Measurements from ENCODE around the gene ERG.

The ERG gene

DNA sequence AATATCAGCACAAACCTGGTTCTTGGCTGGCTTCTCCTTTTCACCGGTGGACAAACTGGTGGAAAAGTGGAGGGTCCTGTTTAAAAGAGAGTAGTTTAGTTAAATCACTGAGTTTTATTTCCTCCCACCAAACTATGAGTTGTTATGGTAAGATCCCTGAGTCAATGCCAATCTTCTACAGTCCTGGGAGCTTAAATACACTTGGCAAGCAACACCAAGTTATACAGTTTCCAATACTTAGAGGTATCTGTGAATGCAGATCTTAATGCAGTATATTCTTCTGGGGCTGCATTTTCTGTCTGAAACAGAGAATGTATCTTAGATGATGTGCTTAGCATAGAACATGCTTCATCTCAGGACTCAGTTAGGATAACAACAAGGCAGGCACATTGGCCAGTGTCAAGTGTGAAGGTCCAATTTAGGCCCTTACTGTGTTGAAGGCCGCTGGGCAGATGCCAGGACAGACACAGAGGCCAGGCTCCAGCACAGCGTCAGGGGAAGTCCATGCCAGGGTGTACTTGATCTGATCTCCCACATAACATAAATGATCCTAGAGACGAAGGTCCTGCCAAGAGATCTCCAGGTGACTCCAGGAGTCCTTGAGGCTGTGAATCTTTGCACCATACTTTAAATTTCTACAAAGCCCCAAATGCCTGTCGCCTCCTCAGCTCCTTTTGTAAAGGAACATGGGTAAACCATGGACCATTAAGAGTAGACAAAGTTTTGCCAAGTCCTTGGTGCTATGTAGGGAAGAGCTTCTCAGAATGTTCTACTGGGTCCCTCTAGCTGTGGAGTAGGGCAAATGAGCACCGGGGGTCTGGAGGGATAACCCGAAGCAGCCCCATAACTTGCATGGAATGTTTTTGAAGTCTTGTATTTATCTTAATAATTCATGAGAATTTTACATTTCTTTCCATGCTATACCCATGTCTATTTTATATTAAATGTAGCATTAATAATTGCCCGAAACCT is 164.7 kb downstream of the ERG start:
- TF ChIP-seq, protein P1, sequence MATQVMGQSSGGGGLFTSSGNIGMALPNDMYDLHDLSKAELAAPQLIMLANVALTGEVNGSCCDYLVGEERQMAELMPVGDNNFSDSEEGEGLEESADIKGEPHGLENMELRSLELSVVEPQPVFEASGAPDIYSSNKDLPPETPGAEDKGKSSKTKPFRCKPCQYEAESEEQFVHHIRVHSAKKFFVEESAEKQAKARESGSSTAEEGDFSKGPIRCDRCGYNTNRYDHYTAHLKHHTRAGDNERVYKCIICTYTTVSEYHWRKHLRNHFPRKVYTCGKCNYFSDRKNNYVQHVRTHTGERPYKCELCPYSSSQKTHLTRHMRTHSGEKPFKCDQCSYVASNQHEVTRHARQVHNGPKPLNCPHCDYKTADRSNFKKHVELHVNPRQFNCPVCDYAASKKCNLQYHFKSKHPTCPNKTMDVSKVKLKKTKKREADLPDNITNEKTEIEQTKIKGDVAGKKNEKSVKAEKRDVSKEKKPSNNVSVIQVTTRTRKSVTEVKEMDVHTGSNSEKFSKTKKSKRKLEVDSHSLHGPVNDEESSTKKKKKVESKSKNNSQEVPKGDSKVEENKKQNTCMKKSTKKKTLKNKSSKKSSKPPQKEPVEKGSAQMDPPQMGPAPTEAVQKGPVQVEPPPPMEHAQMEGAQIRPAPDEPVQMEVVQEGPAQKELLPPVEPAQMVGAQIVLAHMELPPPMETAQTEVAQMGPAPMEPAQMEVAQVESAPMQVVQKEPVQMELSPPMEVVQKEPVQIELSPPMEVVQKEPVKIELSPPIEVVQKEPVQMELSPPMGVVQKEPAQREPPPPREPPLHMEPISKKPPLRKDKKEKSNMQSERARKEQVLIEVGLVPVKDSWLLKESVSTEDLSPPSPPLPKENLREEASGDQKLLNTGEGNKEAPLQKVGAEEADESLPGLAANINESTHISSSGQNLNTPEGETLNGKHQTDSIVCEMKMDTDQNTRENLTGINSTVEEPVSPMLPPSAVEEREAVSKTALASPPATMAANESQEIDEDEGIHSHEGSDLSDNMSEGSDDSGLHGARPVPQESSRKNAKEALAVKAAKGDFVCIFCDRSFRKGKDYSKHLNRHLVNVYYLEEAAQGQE (IDR thresholded peaks at IDR 0.05; ENCODE audit: insufficient read depth in 1 of 2, low read depth in 2 of 2, low read length in 2 of 2) = no peak
- no peak for TF ChIP-seq TAF1 (IDR thresholded peaks at IDR 0.05; ENCODE audit: borderline replicate concordance, insufficient read depth, low read length)
- no peak for TF ChIP-seq POLR2AphosphoS5 (IDR thresholded peaks at IDR 0.05; ENCODE audit: low read depth, low read length)
- TF ChIP-seq SIN3A (IDR thresholded peaks at IDR 0.05; ENCODE audit: borderline replicate concordance, insufficient read depth, low read length) = no peak
- no peak for TF ChIP-seq FOXP2 (optimal IDR thresholded peaks at IDR 0.05; ENCODE audit: borderline replicate concordance, extremely low read depth, extremely low read length, insufficient read depth)

DNA sequence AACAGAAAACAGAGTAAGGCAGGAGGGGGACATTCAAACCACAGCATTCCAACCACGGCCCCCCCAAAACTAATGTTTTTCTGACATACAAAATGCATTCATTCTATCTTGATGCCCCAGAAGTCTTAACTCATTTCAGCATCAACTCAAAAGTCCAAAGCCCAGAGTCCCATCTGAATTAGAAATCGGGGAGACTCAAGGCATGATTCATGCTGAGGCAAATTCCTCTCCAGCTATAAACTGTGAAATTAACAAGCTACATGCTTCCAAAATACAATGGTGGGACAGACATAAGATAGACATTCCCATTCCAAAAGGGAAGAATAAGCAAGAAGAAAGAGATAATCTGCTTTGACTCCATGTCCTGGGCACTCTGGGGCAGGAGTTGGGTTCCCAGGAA is 167.6 kb downstream of the ERG start:
- TF ChIP-seq, protein P1 (IDR thresholded peaks at IDR 0.05; ENCODE audit: insufficient read depth in 1 of 2, low read depth in 2 of 2, low read length in 2 of 2) = no peak
- no peak for TF ChIP-seq SIN3A (IDR thresholded peaks at IDR 0.05; ENCODE audit: borderline replicate concordance, insufficient read depth, low read length)
- TF ChIP-seq POLR2AphosphoS5 (IDR thresholded peaks at IDR 0.05; ENCODE audit: low read depth, low read length) = no peak
- no peak for TF ChIP-seq TAF1 (IDR thresholded peaks at IDR 0.05; ENCODE audit: borderline replicate concordance, insufficient read depth, low read length)
- no peak for TF ChIP-seq FOXP2 (optimal IDR thresholded peaks at IDR 0.05; ENCODE audit: borderline replicate concordance, extremely low read depth, extremely low read length, insufficient read depth)
